ENCODE results near the gene FRK.
"Not testable (repeated sequence)": the region's sequence is repeated elsewhere in the genome, so short reads cannot be mapped to it uniquely, and the experiment has no call there.

Gene FRK

GRCh38 chr6:115945812-115946211 is 114.9 kb downstream of the FRK start:
- no peaks in the 10 kb centered on the region for H3K9me3 ChIP-seq (ENCODE audit: control insufficient read depth, insufficient read depth, low read length)

GRCh38 chr6:115945306-115945705 is 115.4 kb downstream of the FRK start:
- Histone ChIP-seq H3K27me3 (ENCODE audit: control insufficient read depth, insufficient read depth, low read length) (no peaks in the 10 kb centered on the region), H3K36me3 (ENCODE audit: control insufficient read depth, insufficient read depth, low read length) (no peaks in the 10 kb centered on the region), H3K9me3 (ENCODE audit: control insufficient read depth, insufficient read depth, low read length) (no peaks in the 10 kb centered on the region), H3K4me3 (ENCODE audit: low read length) (no peak overlapping the region), H3K27ac (ENCODE audit: low read length) (no peak overlapping the region), H3K4me1 (ENCODE audit: control insufficient read depth, insufficient read depth, low read length) (no peaks in the 10 kb centered on the region)
- WGBS (ENCODE audit: insufficient coverage, insufficient read length) = no CpG with 5 or more reads among the region's 1 CpG
- DNase-seq (ENCODE audit: low read depth, low spot score) = no peak

More at GRCh38 chr6:115945812-115946211, 114.9 kb downstream of the FRK start:
- Histone ChIP-seq H3K4me1 (ENCODE audit: control insufficient read depth, insufficient read depth, low read length) (no peaks in the 10 kb centered on the region), H3K27ac (ENCODE audit: low read length) (no peak overlapping the region), H3K27me3 (ENCODE audit: control insufficient read depth, insufficient read depth, low read length) (no peaks in the 10 kb centered on the region), H3K4me3 (ENCODE audit: low read length) (no peak overlapping the region), H3K36me3 (ENCODE audit: control insufficient read depth, insufficient read depth, low read length) (no peaks in the 10 kb centered on the region)
- DNase-seq (ENCODE audit: low read depth, low spot score) = no peak
- WGBS (ENCODE audit: insufficient coverage, insufficient read length) = 100% methylated on average over 1 of the region's 1 CpG

GRCh38 chr6:115944829-115945228 is 115.9 kb downstream of the FRK start:
- H3K4me3 ChIP-seq (ENCODE audit: low read length); H3K27me3 ChIP-seq (ENCODE audit: control insufficient read depth, insufficient read depth, low read length); H3K4me1 ChIP-seq (ENCODE audit: control insufficient read depth, insufficient read depth, low read length); DNase-seq (ENCODE audit: low read depth, low spot score); H3K9me3 ChIP-seq (ENCODE audit: control insufficient read depth, insufficient read depth, low read length); H3K36me3 ChIP-seq (ENCODE audit: control insufficient read depth, insufficient read depth, low read length); H3K27ac ChIP-seq (ENCODE audit: low read length): not testable (repeated sequence)

- DNase-seq (ENCODE audit: low read depth, low spot score); H3K4me3 ChIP-seq (ENCODE audit: low read length); H3K27ac ChIP-seq (ENCODE audit: low read length); H3K9me3 ChIP-seq (ENCODE audit: control insufficient read depth, insufficient read depth, low read length); H3K27me3 ChIP-seq (ENCODE audit: control insufficient read depth, insufficient read depth, low read length); H3K4me1 ChIP-seq (ENCODE audit: control insufficient read depth, insufficient read depth, low read length); H3K36me3 ChIP-seq (ENCODE audit: control insufficient read depth, insufficient read depth, low read length): not testable (repeated sequence)
- WGBS (ENCODE audit: insufficient coverage, insufficient read length) = no CpG with 5 or more reads among the region's 2 CpGs
These were observed 123.2 kb downstream of the FRK start for GRCh38 chr6:115937502-115937901.

- WGBS (ENCODE audit: insufficient coverage, insufficient read length) = no CpG with 5 or more reads among the region's 8 CpGs
- Histone ChIP-seq H3K4me3 (ENCODE audit: low read length) (no peak overlapping the region), H3K9me3 (ENCODE audit: control insufficient read depth, insufficient read depth, low read length) (no peaks in the 10 kb centered on the region), H3K27me3 (ENCODE audit: control insufficient read depth, insufficient read depth, low read length) (no peaks in the 10 kb centered on the region), H3K4me1 (ENCODE audit: control insufficient read depth, insufficient read depth, low read length) (no peaks in the 10 kb centered on the region), H3K27ac (ENCODE audit: low read length) (no peak overlapping the region), H3K36me3 (ENCODE audit: control insufficient read depth, insufficient read depth, low read length) (no peaks in the 10 kb centered on the region)
- no peak for DNase-seq (ENCODE audit: low read depth, low spot score)
These were observed 125.3 kb downstream of the FRK start for GRCh38 chr6:115935361-115935760.

GRCh38 chr6:115934829-115935228 is 125.9 kb downstream of the FRK start:
- Histone ChIP-seq H3K27me3 (ENCODE audit: control insufficient read depth, insufficient read depth, low read length) (no peaks in the 10 kb centered on the region), H3K27ac (ENCODE audit: low read length) (no peak overlapping the region), H3K4me1 (ENCODE audit: control insufficient read depth, insufficient read depth, low read length) (no peaks in the 10 kb centered on the region), H3K4me3 (ENCODE audit: low read length) (no peak overlapping the region), H3K36me3 (ENCODE audit: control insufficient read depth, insufficient read depth, low read length) (no peaks in the 10 kb centered on the region), H3K9me3 (ENCODE audit: control insufficient read depth, insufficient read depth, low read length) (no peaks in the 10 kb centered on the region)
- no peak for DNase-seq (ENCODE audit: low read depth, low spot score)
- no CpG with 5 or more reads among the region's 2 CpGs for WGBS (ENCODE audit: insufficient coverage, insufficient read length)

- no peaks in the 10 kb centered on the region for H3K9me3 ChIP-seq (ENCODE audit: control insufficient read depth, insufficient read depth, low read length)
- no peak for DNase-seq (ENCODE audit: low read depth, low spot score)
- no CpG with 5 or more reads among the region's 3 CpGs for WGBS (ENCODE audit: insufficient coverage, insufficient read length)
- H3K4me3 ChIP-seq (ENCODE audit: low read length) = no peak overlapping the region
- H3K27ac ChIP-seq (ENCODE audit: low read length) = no peak overlapping the region
- H3K27me3 ChIP-seq (ENCODE audit: control insufficient read depth, insufficient read depth, low read length) = no peaks in the 10 kb centered on the region
- no peaks in the 10 kb centered on the region for H3K36me3 ChIP-seq (ENCODE audit: control insufficient read depth, insufficient read depth, low read length)
- no peaks in the 10 kb centered on the region for H3K4me1 ChIP-seq (ENCODE audit: control insufficient read depth, insufficient read depth, low read length)
These were observed 126.5 kb downstream of the FRK start for GRCh38 chr6:115934145-115934544.

GRCh38 chr6:115932481-115932880 is 128.2 kb downstream of the FRK start:
- DNase-seq (ENCODE audit: low read depth, low spot score) = no peak
- no CpG with 5 or more reads among the region's 1 CpG for WGBS (ENCODE audit: insufficient coverage, insufficient read length)
- H3K9me3 ChIP-seq (ENCODE audit: control insufficient read depth, insufficient read depth, low read length) = no peaks in the 10 kb centered on the region
- no peaks in the 10 kb centered on the region for H3K27me3 ChIP-seq (ENCODE audit: control insufficient read depth, insufficient read depth, low read length)
- H3K4me3 ChIP-seq (ENCODE audit: low read length) = no peak overlapping the region
- no peaks in the 10 kb centered on the region for H3K4me1 ChIP-seq (ENCODE audit: control insufficient read depth, insufficient read depth, low read length)
- H3K27ac ChIP-seq (ENCODE audit: low read length) = no peak overlapping the region
- no peaks in the 10 kb centered on the region for H3K36me3 ChIP-seq (ENCODE audit: control insufficient read depth, insufficient read depth, low read length)

- not testable (repeated sequence) for H3K36me3 ChIP-seq (ENCODE audit: control insufficient read depth, insufficient read depth, low read length); DNase-seq (ENCODE audit: low read depth, low spot score); H3K27me3 ChIP-seq (ENCODE audit: control insufficient read depth, insufficient read depth, low read length); H3K4me3 ChIP-seq (ENCODE audit: low read length); H3K4me1 ChIP-seq (ENCODE audit: control insufficient read depth, insufficient read depth, low read length); H3K27ac ChIP-seq (ENCODE audit: low read length); H3K9me3 ChIP-seq (ENCODE audit: control insufficient read depth, insufficient read depth, low read length)
- WGBS (ENCODE audit: insufficient coverage, insufficient read length) = no CpG with 5 or more reads among the region's 24 CpGs
These were observed 132.7 kb downstream of the FRK start for GRCh38 chr6:115928000-115928399.

GRCh38 chr6:115922971-115923370 is 137.7 kb downstream of the FRK start:
- H3K36me3 ChIP-seq (ENCODE audit: control insufficient read depth, insufficient read depth, low read length) = no peaks in the 10 kb centered on the region
- no peak overlapping the region for H3K4me3 ChIP-seq (ENCODE audit: low read length)
- H3K4me1 ChIP-seq (ENCODE audit: control insufficient read depth, insufficient read depth, low read length) = no peaks in the 10 kb centered on the region
- DNase-seq (ENCODE audit: low read depth, low spot score) = no peak
- no peak overlapping the region for H3K27ac ChIP-seq (ENCODE audit: low read length)
- H3K27me3 ChIP-seq (ENCODE audit: control insufficient read depth, insufficient read depth, low read length) = no peaks in the 10 kb centered on the region
- WGBS (ENCODE audit: insufficient coverage, insufficient read length) = no CpG with 5 or more reads among the region's 1 CpG
- no peaks in the 10 kb centered on the region for H3K9me3 ChIP-seq (ENCODE audit: control insufficient read depth, insufficient read depth, low read length)

GRCh38 chr6:115914098-115914497 is 146.6 kb downstream of the FRK start:
- H3K4me1 ChIP-seq (ENCODE audit: control insufficient read depth, insufficient read depth, low read length) = no peaks in the 10 kb centered on the region
- H3K36me3 ChIP-seq (ENCODE audit: control insufficient read depth, insufficient read depth, low read length) = no peaks in the 10 kb centered on the region
- no peak overlapping the region for H3K27ac ChIP-seq (ENCODE audit: low read length)
- no peak overlapping the region for H3K4me3 ChIP-seq (ENCODE audit: low read length)
- no peaks in the 10 kb centered on the region for H3K27me3 ChIP-seq (ENCODE audit: control insufficient read depth, insufficient read depth, low read length)
- no peak for DNase-seq (ENCODE audit: low read depth, low spot score)
- H3K9me3 ChIP-seq (ENCODE audit: control insufficient read depth, insufficient read depth, low read length) = no peaks in the 10 kb centered on the region
- no CpG with 5 or more reads among the region's 2 CpGs for WGBS (ENCODE audit: insufficient coverage, insufficient read length)
